Ishikawa (cell line): ENCODE measurements around the gene KRT84.

Experiments used
- CEBPB ChIP-seq: IDR thresholded peaks from 2 replicates; pipeline ENCODE4 v1.6.1; 2012
- CREB1 ChIP-seq: IDR thresholded peaks from 2 replicates; pipeline ENCODE4 v1.6.1; 2012; ENCODE audit warnings: low read depth
- EGR1 ChIP-seq: IDR thresholded peaks from 2 replicates; pipeline ENCODE4 v1.6.1; 2012
- EP300 ChIP-seq: IDR thresholded peaks from 2 replicates; pipeline ENCODE4 v1.6.1; 2012; ENCODE audit warnings: borderline replicate concordance
- FOXM1 ChIP-seq: IDR thresholded peaks from 2 replicates; pipeline ENCODE4 v1.6.1; 2012; ENCODE audit warnings: low read depth, borderline replicate concordance
- MAX ChIP-seq: IDR thresholded peaks from 2 replicates; pipeline ENCODE4 v1.6.1; 2012
- RAD21 ChIP-seq: IDR thresholded peaks from 2 replicates; pipeline ENCODE4 v1.6.1; 2012; ENCODE audit warnings: low read depth
- REST ChIP-seq: IDR thresholded peaks from 2 replicates; pipeline ENCODE4 v1.6.1; 2012; ENCODE audit warnings: low read depth, mild to moderate bottlenecking
- TAF1 ChIP-seq: IDR thresholded peaks from 2 replicates; pipeline ENCODE4 v1.6.1; 2012; ENCODE audit warnings: low read depth, mild to moderate bottlenecking
- TEAD4 ChIP-seq: IDR thresholded peaks from 2 replicates; pipeline ENCODE4 v1.6.1; 2012
- YY1 ChIP-seq: IDR thresholded peaks from 2 replicates; pipeline ENCODE4 v1.6.1; 2012; ENCODE audit warnings: low read depth
- ZBTB7A ChIP-seq: IDR thresholded peaks from 2 replicates; pipeline ENCODE4 v1.6.1; 2012; ENCODE audit warnings: low read depth
- TF ChIP-seq, protein P1 (sequence below): IDR thresholded peaks from 2 replicates; pipeline ENCODE4 v1.6.1; 2012

DNA sequence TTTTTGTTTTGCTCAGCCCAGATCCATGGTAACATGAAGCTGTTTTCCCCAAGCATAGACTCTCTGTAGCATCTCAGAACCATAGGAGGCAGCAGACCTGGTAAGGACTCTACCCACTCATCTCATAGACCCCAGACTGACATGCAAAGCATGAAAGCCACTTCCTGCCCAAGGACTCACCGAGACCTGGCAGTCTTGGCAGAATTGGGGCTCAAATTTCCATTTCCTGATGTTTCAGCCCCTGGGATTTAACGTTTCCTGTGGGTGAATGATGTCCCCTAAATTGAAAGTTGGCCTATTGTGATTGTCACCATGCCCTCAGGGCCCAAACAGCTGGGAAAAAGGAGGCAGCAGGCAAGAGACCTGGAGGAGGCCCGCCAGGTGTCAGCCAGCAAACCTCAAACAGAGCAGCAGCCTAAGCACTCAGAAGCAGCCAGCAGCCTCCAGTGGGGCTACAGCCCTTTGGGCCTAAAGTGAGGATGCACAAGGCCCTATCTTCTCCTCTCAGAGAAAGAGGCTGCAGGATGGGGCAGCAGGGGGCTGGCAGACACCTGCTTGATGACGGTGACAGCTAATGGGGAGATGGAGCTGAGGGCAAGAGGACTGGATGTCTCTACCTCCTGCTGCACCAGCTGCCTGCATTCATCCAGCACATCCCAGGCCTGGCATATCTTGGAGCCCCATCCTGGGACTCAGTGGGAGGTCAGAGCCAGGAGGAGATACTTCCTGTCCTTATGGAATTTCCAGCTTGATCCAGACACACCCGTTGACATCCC lies 26.7 kb downstream of the KRT84 start:
- TF ChIP-seq EP300 (no peak), REST (no peak), CREB1 (no peak), MAX (no peak), TAF1 (no peak), TEAD4 (no peak), ZBTB7A (no peak), CEBPB (no peak), RAD21 (no peak), FOXM1 (no peak), YY1 (no peak), EGR1 (no peak)
- TF ChIP-seq, protein P1, sequence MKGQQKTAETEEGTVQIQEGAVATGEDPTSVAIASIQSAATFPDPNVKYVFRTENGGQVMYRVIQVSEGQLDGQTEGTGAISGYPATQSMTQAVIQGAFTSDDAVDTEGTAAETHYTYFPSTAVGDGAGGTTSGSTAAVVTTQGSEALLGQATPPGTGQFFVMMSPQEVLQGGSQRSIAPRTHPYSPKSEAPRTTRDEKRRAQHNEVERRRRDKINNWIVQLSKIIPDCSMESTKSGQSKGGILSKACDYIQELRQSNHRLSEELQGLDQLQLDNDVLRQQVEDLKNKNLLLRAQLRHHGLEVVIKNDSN, result no peak
